Kasumi-1 (cell line): Measurements from ENCODE around the gene TIE1.

Experiments
- DNase-seq, 2 experiments: peaks; one replicate each; lab custom pipeline; 2025; lab: John Stamatoyannopoulos, UW

Gene TIE1

DNA sequence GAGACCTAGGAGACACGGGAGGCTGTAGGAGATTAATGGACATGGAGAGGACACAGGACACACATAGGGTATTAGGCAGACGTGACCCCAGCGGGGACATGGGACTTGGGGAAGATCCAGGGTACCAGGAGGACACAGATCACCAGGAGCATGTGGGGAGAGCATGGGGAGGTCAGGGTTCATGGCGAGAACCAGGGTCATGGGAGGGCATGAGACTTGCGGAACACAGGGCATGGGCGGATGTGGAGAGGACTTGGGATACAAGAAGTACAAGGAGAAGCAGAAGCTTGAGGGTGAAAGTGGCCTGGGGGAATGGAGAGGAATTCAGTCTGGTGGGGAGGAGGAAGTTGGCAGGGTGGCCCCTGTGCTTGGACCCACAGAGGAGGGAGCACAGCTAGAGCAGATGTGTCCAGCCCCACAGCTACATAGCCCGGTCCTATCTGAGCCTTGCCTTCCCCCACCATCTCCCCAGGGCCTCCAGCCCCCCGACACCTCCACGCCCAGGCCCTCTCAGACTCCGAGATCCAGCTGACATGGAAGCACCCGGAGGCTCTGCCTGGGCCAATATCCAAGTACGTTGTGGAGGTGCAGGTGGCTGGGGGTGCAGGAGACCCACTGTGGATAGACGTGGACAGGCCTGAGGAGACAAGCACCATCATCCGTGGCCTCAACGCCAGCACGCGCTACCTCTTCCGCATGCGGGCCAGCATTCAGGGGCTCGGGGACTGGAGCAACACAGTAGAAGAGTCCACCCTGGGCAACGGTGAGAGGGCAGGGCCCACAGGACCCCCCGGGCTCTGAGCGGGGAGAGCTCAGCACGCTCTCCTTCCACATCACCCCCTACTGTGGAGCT is 12.1 kb downstream of the TIE1 start:
- DNase-seq = no peak

DNA sequence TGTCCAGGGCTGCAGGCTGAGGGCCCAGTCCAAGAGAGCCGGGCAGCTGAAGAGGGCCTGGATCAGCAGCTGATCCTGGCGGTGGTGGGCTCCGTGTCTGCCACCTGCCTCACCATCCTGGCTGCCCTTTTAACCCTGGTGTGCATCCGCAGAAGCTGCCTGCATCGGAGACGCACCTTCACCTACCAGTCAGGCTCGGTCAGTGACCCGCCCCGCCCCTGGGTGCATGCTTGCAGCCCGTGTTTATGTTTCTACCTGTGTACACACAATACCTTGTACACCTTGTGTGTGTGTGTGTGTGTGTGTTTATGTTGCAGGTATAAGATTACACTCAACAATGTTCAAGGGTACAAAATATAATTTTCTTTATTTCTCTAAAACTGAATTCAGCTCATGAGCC is 13.0 kb downstream of the TIE1 start:
- DNase-seq = no peak

DNA sequence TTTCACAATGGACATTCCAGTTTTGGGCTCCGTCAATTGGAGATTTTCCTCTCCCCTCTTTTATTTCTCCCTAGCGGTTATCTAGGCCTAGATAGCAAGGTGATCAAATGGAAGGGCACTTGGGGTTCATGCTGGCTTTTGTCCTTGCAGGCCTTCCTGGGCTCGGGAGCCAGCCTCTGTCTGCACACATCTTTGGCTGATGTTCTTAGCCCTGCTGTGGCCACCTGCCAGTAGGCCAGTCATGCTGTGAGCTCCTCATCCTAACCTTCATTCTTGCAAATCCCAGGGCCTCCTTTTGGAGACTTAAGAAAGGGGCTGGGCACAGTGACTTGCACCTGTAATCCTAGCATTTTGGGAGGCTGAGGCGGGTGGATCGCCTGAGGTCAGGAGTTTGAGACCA is 13.5 kb downstream of the TIE1 start:
- DNase-seq = no peak

GRCh38 chr1:43315481-43315880 is 14.7 kb downstream of the TIE1 start:
- no peak for DNase-seq

DNA sequence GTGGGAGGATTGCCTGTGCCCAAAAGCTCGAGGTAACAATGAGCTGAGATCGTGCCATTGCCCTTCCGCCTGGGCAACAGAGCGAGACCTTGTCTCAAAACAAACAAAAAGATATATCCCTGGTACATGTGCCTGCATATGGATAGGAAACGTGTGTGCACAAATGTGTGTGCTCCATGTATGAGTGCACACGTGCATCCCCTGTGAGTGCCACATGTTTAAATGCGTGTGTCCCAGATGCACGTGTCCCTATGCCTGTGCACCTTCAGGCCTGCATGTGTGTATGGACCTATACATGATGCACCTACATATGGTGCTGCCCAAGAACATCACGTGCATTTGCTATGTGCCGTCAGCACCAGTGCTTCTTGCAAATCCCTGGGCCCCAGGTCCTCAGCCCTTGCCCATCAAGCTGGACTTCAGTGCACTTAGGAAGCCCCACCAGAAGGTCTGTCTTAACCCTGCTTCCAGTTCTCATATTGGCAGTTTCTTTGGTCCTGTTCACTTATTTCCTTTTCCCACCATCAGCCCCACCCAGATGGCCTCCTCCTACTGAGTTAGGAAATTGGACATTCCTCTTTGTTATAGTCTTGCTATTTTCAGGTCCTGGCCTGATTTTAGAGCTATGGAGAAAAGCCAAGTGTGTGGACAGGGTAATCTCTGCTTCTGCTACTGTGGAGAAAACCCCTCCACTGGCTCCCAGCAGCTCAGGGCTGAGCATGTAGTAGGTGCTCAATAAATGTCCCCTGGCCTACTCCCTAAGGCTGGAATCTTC is 15.4 kb downstream of the TIE1 start:
- no peak for DNase-seq

DNA sequence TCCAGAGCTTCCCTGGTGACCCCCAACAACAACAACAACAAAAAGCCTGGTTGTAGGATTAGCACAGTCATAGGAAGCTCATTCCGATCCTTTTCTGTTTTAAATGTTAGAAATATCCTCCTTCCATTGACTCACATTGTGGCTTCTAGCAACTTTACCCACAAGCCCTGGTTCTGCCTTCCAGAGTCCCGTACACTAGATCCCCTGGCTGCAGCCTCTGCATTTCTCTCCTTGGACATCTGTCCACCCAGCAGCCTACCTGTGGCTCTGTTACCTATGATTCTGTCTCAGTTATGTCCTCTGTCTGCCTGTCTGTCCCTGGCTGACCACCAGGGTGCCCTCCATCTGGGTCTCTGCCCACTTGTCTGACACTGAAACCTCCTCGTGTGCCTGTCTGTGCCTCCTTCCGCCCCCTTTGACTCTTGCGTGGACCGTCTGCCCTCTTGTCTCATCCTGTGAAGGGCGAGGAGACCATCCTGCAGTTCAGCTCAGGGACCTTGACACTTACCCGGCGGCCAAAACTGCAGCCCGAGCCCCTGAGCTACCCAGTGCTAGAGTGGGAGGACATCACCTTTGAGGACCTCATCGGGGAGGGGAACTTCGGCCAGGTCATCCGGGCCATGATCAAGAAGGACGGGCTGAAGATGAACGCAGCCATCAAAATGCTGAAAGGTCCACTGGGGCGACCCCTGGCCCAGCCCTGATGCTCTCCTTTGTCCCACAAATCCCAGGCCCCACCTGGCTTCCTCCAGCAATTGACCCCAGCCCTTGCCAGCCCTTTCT is 16.1 kb downstream of the TIE1 start:
- no peak for DNase-seq

GRCh38 chr1:43317817-43318471 is 17.2 kb downstream of the TIE1 start:
- DNase-seq = no peak

DNA sequence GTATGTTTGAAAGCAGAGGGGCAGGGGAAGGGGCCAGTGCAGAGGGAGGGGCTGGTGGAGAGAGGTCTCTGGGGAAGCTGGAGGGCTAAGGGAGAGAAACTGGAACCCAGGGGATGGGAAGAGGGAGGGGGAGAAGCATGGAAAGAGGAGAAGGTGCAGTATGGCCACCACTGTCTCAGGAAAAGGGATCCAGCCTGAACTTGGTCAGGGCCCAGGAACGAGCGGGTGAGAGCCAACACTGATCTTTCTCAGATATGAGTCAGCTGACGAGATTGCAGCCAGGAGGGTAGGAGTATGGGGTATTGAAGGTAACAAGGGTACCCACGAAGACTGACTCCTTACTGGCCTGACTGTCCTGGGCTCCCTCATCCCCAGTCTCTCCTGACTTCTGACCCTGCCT is 18.0 kb downstream of the TIE1 start:
- DNase-seq = no peak

GRCh38 chr1:43319288-43319687 is 18.5 kb downstream of the TIE1 start:
- DNase-seq = no peak

DNA sequence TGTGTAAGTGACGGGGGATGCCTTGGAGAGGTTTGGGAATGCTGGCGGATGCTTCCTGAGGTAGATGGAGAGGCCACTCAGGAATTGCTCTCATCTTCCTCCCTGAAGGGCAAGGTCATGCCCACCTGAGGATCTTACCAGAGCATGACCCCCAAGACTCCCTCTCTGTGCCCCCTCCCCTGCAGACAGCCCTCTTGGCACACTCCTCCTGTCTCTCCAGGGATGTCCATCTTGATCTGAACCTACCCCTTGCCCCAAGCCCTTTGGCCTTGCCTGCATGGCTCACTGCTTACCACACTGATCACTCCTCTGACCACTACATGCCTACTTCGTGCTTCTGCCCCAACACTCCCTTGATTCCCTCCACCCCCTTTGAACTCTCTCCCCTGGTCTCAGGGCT is 19.0 kb downstream of the TIE1 start:
- DNase-seq = no peak

DNA sequence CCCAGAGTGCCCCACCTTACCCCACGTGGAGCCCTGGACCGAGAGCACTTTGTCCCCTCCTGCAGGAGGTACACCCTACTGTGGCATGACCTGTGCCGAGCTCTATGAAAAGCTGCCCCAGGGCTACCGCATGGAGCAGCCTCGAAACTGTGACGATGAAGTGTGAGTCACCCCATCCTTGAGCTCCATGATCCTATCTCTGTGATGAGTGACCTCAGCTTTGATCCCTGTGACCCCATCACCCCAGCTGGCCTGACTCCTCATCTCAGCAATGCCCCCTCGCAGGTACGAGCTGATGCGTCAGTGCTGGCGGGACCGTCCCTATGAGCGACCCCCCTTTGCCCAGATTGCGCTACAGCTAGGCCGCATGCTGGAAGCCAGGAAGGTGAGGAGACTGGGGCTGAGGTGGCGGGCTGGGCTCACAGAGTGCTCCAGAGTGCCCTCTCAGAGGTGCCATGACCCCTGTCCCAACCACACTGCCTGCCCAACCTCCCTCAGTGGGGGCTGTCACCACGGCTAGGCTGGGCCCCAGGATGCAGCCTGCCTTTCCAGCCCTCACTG is 20.6 kb downstream of the TIE1 start:
- DNase-seq = no peak

GRCh38 chr1:43322506-43322905 is 21.7 kb downstream of the TIE1 start:
- no peak for DNase-seq

- no peak for DNase-seq
These were observed 24.0 kb downstream of the TIE1 start for GRCh38 chr1:43324810-43325209.

- DNase-seq = no peak
These were observed 24.6 kb downstream of the TIE1 start for GRCh38 chr1:43325381-43325780.

DNA sequence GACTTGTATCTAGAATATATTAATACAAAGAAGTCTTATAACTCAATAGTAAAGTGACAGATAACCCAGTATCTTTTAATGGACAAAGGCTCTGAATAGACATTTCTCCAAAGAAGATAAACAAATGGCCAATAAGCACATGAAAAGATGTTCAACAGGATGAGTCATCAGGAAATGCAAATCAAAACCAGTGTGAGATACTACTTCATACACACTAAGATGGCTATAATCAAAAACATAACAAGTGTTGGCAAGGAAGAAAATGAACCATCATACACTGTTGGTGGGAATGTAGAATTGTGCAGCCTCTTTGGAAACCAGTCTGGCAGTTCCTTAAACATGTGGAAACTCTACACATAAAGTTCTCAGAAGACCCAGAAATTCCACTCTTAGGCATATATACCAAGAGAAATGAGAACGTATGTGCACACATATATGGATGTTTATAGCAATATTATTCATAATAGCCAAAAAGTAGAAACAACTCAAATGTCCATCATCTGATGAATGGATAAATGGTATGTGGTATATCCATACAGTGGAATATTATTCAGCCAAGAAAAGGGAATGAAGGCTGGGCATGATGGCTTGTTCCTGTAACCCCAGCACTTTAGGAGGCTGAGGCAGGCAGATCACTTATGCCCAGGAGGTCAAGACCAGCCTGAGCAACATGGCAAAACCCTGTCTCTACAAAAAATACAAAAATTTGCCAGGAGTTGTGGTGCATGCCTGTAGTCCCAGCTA is 26.9 kb downstream of the TIE1 start:
- no peak for DNase-seq

DNA sequence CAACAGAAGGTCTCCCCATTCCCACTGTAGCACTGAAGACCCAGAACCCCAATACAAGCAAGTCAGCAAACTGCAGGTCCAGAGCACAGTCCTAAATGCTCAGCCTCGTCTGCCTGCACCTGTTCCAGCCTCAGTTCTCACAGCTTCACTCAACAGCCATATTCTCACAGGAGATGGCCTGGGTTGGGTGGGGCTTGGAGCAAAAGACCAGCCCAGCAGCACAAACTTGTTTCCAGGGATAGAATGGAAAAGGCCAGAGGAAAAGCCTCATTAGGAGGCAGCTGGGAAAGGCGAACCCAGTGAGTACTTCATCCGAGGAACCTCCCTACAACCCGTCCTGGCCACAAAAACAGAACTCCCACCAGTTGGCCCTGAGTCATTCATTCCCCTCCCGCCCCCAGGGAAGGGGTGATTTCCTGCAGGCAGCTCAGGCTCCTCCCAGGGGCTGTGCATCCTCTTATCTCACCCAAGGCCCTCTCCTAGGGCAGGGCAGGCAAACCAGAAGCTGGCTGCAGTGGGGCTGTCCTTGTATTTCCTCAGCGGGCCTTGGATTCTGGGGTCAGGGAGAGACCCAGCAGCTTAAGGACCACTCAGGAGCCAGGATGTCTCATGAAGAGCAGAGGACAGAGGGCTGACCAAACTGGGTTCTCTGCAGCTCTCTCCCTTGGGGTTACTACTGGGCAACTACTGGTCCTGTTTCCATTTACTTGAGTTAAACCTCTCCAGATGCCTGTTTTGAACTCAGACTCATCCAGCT is 29.4 kb downstream of the TIE1 start:
- peak; percentile 90 to 91 for DNase-seq

DNA sequence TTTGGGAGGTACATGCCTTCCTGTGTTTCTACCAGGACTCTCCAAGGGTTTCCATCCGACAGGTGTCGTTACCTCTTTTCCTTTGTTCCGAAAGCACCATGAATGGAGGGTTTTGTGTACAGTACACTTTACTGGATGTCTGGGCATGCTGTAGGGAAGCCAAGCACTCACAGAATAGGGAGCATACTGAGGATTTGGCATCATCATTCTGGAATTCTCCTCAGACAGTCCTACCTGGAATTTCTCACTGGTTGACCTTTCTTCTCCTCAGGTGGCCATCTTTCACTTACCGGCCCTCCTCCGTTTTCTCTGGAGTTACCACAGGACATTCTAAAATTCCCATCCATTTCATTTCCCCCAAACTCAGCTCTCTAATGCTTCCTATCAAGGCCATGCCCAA is 30.9 kb downstream of the TIE1 start:
- no peak for DNase-seq

DNA sequence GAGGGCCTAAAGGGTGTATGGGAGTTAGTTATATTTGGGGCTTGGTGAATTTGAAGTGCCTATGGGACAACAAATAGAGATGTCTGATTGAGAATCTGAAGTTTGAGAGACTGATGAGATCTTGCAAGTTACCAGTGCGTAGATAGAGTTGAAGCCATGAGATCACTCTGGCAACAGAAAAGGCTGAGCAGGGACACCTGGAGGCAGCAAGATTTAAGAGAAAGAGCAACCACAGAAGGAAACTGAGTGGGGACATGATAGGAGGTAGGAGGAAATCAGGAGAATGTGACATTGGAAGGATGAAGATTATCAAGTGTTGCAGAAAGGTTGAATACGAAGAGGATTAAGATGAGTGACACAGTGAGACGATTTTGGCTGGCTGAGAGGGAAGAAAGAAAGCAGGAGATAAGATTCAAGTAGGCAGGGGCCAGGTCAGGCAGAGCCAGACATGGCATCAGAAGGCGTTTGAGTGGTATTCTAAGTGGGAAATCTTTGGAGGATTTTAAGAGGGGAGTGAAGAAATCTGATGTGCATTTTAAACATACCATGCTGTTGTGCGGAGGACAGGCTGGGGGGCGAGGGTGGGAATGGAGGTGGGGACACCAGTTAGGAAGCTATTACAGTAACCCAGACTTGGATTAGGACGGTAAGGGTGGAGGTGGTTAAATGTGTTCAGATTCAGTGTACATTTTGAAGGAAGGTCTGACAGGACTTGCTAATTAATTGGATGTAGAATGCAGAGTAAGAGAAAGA is 33.8 kb downstream of the TIE1 start:
- no peak for DNase-seq

GRCh38 chr1:43337588-43337987 is 36.8 kb downstream of the TIE1 start, which contains the start of gene MPL:
TSS of gene MPL (plus strand) at chr1:43337818. CDS start at chr1:43337849, 31 bp downstream.
- no peak for DNase-seq
